K562 (cell line): ENCODE results near the gene CFAP58. TPM values are rescaled to one million over a fixed set of nuclear protein-coding genes. Genes with fewer than 3 reads are reported as not detected.

ENCODE experiments used
- ATAC-seq: fragments of 200-7000 bp; cut with Tn5 transposase; 3 replicates; pipeline ENCODE4 v1.9.1; 2020; ENCODE audit warnings: moderate library complexity
- BruUV-seq: library from RNA; stranded (reverse); fragments of 400-500 nt; replicated peaks from 2 replicates; lab custom pipeline; 2021; lab: Mats Ljungman, UMichigan
- CTCF ChIA-PET: fragments of 300-600 bp; formaldehyde crosslinking; extraction: SDS; loops from one replicate; lab custom pipeline; 2021; ENCODE audit warnings: low intra/inter-chr PET ratio; lab: Yijun Ruan, JAX
- POLR2A ChIA-PET: fragments of 300-600, 350-650 bp; sonication (Branson Sonifier 250); formaldehyde crosslinking; extraction: SDS; loops from one replicate; lab custom pipeline; 2021; ENCODE audit warnings: antibody characterized with exemption, inconsistent platforms; lab: Yijun Ruan, JAX
- DNase-seq, 4 experiments: peaks; one replicate each; pipeline versions ENCODE4 v3.0.0 to v3.0.0-alpha.2; 2011 to 2018; ENCODE audit warnings: low spot score in 3 of 4, mixed read lengths in 3 of 4; ENCODE audit errors: extremely low read depth in 1 of 4
- FAIRE-seq: peaks from 2 replicates; lab custom pipeline; 2011; peaks lifted over from hg19 to GRCh38; lab: Jason Lieb, UNC
- H2AFZ ChIP-seq: 2 replicates; pipeline ENCODE4 v1.6.0; 2011; ENCODE audit warnings: low read depth, low read length, control low read depth, inconsistent platforms
- H3K27ac ChIP-seq: fragments of 200-600 bp; 3 replicates; pipeline ENCODE4 v1.8.0; 2011; ENCODE audit warnings: low read depth, mild to moderate bottlenecking, control low read depth, inconsistent platforms, low read length, moderate library complexity, mixed read lengths; ENCODE audit errors: extremely low read depth
- H3K27me3 ChIP-seq, 2 experiments: fragments of 300-600 bp in 1 of 2; 2 replicates in 1 of 2; 3 replicates in 1 of 2; pipeline versions ENCODE4 v1.6.0 to v1.8.0; 2011; ENCODE audit warnings: inconsistent platforms in 2 of 2, low read length in 2 of 2, mild to moderate bottlenecking in 1 of 2, mixed read lengths in 1 of 2, moderate library complexity in 1 of 2; ENCODE audit not compliant: control insufficient read depth in 2 of 2, insufficient read depth in 2 of 2
- H3K36me3 ChIP-seq: fragments of 300-600 bp; 3 replicates; pipeline ENCODE4 v1.8.0; 2011; ENCODE audit warnings: mild to moderate bottlenecking, low read length, inconsistent platforms; ENCODE audit not compliant: control insufficient read depth, insufficient read depth
- H3K4me1 ChIP-seq, 2 experiments: fragments of 200-600 bp in 1 of 2; replicated peaks in 1 of 2; 2 replicates in 1 of 2; 3 replicates in 1 of 2; pipeline versions ENCODE4 v1.5.1 to v1.8.0; 2011; ENCODE audit warnings: inconsistent platforms in 2 of 2, low read length in 2 of 2, mild to moderate bottlenecking in 1 of 2, mixed read lengths in 1 of 2, moderate library complexity in 1 of 2; ENCODE audit not compliant: control insufficient read depth in 2 of 2, insufficient read depth in 2 of 2
- H3K4me2 ChIP-seq: 2 replicates; pipeline ENCODE4 v1.6.1; 2011; ENCODE audit warnings: low read length, control low read depth, inconsistent platforms, mixed read lengths; ENCODE audit not compliant: insufficient read depth
- H3K4me3 ChIP-seq: fragments of 200-600 bp; sonication (generic), shearing (Covaris generic); 2 replicates; pipeline ENCODE4 v1.5.1; 2016; ENCODE audit warnings: control low read depth, inconsistent platforms
- H3K79me2 ChIP-seq: fragments of 200-600 bp; 3 replicates; pipeline ENCODE4 v1.8.0; 2011; ENCODE audit warnings: low read length, inconsistent platforms; ENCODE audit not compliant: control insufficient read depth, insufficient read depth
- H3K9ac ChIP-seq, 2 experiments: 2 replicates each; pipeline versions ENCODE4 v1.6.0 to v1.6.1; 2011; ENCODE audit warnings: low read depth in 2 of 2, low read length in 2 of 2, control low read depth in 1 of 2, inconsistent platforms in 1 of 2, mild to moderate bottlenecking in 1 of 2, mixed read lengths in 1 of 2; ENCODE audit not compliant: insufficient read depth in 1 of 2
- H3K9me1 ChIP-seq: one replicate; pipeline ENCODE4 v1.6.0; 2011; ENCODE audit warnings: inconsistent platforms, mild to moderate bottlenecking, low read length, moderate library complexity; ENCODE audit not compliant: control insufficient read depth, insufficient read depth
- H3K9me3 ChIP-seq: replicated peaks from 2 replicates; pipeline ENCODE4 v1.5.1; 2011; ENCODE audit warnings: low read depth, low read length, inconsistent platforms; ENCODE audit not compliant: control insufficient read depth, insufficient read depth
- H4K20me1 ChIP-seq: replicated peaks from 2 replicates; pipeline ENCODE4 v1.6.1; 2011; ENCODE audit warnings: low read length, inconsistent platforms, mixed read lengths; ENCODE audit not compliant: control insufficient read depth, insufficient read depth
- CBX8 ChIP-seq: fragments of 200-600 bp; sonication (generic); IDR thresholded peaks from 2 replicates; pipeline ENCODE4 v1.6.1; 2012; ENCODE audit warnings: borderline replicate concordance, mixed run types, low read depth, mild to moderate bottlenecking, moderate library complexity, mixed read lengths, low read length, control low read depth, inconsistent platforms; ENCODE audit not compliant: poor library complexity, severe bottlenecking; ENCODE audit errors: extremely low read depth
- HDGF ChIP-seq: fragments of 450-650 bp; IDR thresholded peaks from 2 replicates; pipeline ENCODE4 v1.6.1; 2016
- ILK ChIP-seq: fragments of 450-650 bp; IDR thresholded peaks from 2 replicates; pipeline ENCODE4 v1.6.1; 2016; ENCODE audit warnings: missing genetic modification characterization, low read depth, mild to moderate bottlenecking, missing compliant biosample characterization, moderate library complexity, borderline replicate concordance
- JUNB ChIP-seq: fragments of 450-650 bp; formaldehyde crosslinking; conservative IDR thresholded peaks from 2 replicates; pipeline ENCODE4 v1.4.0; 2020; ENCODE audit warnings: mild to moderate bottlenecking
- NELFE ChIP-seq: IDR thresholded peaks from 2 replicates; pipeline ENCODE4 v1.6.1; 2011; ENCODE audit warnings: mild to moderate bottlenecking; ENCODE audit not compliant: insufficient read depth, insufficient read length
- RB1 ChIP-seq: fragments of 450-650 bp; IDR thresholded peaks from 2 replicates; pipeline ENCODE4 v1.6.1; 2017; ENCODE audit warnings: low read depth, mild to moderate bottlenecking
- SMARCA5 ChIP-seq: fragments of 450-650 bp; IDR thresholded peaks from 2 replicates; pipeline ENCODE4 v1.6.1; 2016
- ZFX ChIP-seq: sonication (generic); formaldehyde crosslinking; IDR thresholded peaks from 2 replicates; pipeline ENCODE4 v1.8.0; 2022; ENCODE audit warnings: mild to moderate bottlenecking, missing genetic modification reagents, moderate library complexity
- WGBS: fragments of 100-300 bp; shearing (Covaris generic); methylation state at CpG from one replicate; pipeline ENCODE4 v1.1.6; 2016; ENCODE audit warnings: low coverage, mixed read lengths; ENCODE audit not compliant: insufficient coverage; ENCODE audit errors: missing lambda C conversion rate; 5-methylcytosine and 5-hydroxymethylcytosine counted together
- in situ Hi-C: fragments of 300-500 bp; cut with MboI; formaldehyde crosslinking; loops from 4 replicates; pipeline ENCODE4 v1.15.0; 2018; ENCODE audit warnings: inconsistent platforms, mixed read lengths
- intact Hi-C: fragments of 100-400 bp; cut with micrococcal nuclease; formaldehyde crosslinking; loops from 2 replicates; pipeline ENCODE4 v1.14.2; 2022
- polyA plus RNA-seq, 8 experiments: library from polyadenylated mRNA; depleted of rRNA in 4 of 8; stranded (reverse) in 5 of 8; unstranded in 3 of 8; fragments of >200 nt; fragmentation: Nextera tagmentation in 2 of 8; fragmentation: Illumina TruSeq in 1 of 8; extraction: Ambion mirVana in 2 of 8; extraction: Trizol in 1 of 8; gene quantifications; 2 replicates each; pipeline versions ENCODE4 v1.2.1 to v1.2.3, GENCODE V29; 2011 to 2014; ENCODE audit warnings: inconsistent platforms in 1 of 8, missing spikeins in 1 of 8
- total RNA-seq, 7 experiments: library from RNA; depleted of rRNA in 6 of 7; stranded (reverse); fragments of >200 nt in 6 of 7; fragmentation: Illumina TruSeq in 2 of 7; extraction: Trizol in 2 of 7; gene quantifications; 2 replicates each; pipeline versions ENCODE4 v1.2.1 to v1.2.3, GENCODE V29; 2011 to 2021; ENCODE audit warnings: low replicate concordance in 1 of 7
- TF ChIP-seq, protein P1 (sequence below): fragments of 200-800 bp; sonication (Bioruptor generic); IDR thresholded peaks from 2 replicates; pipeline ENCODE4 v1.6.1; 2017; ENCODE audit warnings: missing genetic modification characterization, missing compliant biosample characterization

Gene CFAP58
- total and polyA plus RNA-seq, 9 of the 15 experiments (the other 6 are each of a cell fraction or from before 2014, with no cell fraction given) = 0.08 to 2.0 (median 0.71) TPM

- H2AFZ ChIP-seq = no peak overlapping the region
- in situ Hi-C loops = no loop called here
- DNase-seq (no peak), FAIRE-seq (no peak), ATAC-seq (no peak)
- H3K9me3 ChIP-seq = no peaks in the 10 kb centered on the region
- no TSS peak for BruUV-seq
- CTCF ChIA-PET = no interaction called here
- no peak overlapping the region for H3K4me3 ChIP-seq
- no peaks in the 10 kb centered on the region for H4K20me1 ChIP-seq
- intact Hi-C loops = no loop called here
- no peaks in the 10 kb centered on the region for H3K4me1 ChIP-seq
- H3K9ac ChIP-seq = no peak overlapping the region
- H3K36me3 ChIP-seq = no peaks in the 10 kb centered on the region
- H3K27me3 ChIP-seq = no peaks in the 10 kb centered on the region
- 6% methylated on average over 8 of the region's 8 CpGs for WGBS
- peak; percentile 76 for TF ChIP-seq CBX8
- TF ChIP-seq HDGF = no peak
- H3K9me1 ChIP-seq = no peaks in the 10 kb centered on the region
- H3K4me2 ChIP-seq = no peak overlapping the region
- POLR2A ChIA-PET = interaction anchor here (1.2 kb wide), 1 partner anchor 12 kb away, joined by 3 read pairs; no protein-coding TSS in a partner anchor
- no peaks in the 10 kb centered on the region for H3K79me2 ChIP-seq
- no peak overlapping the region for H3K27ac ChIP-seq
Observed at GRCh38 chr10:104367904-104368303, 14.3 kb downstream of the CFAP58 start.

- no peak for FAIRE-seq
- TF ChIP-seq JUNB (no peak), RB1 (no peak), NELFE (no peak), ZFX (no peak), ILK (tag) (no peak), SMARCA5 (no peak)
- TF ChIP-seq, protein P1, sequence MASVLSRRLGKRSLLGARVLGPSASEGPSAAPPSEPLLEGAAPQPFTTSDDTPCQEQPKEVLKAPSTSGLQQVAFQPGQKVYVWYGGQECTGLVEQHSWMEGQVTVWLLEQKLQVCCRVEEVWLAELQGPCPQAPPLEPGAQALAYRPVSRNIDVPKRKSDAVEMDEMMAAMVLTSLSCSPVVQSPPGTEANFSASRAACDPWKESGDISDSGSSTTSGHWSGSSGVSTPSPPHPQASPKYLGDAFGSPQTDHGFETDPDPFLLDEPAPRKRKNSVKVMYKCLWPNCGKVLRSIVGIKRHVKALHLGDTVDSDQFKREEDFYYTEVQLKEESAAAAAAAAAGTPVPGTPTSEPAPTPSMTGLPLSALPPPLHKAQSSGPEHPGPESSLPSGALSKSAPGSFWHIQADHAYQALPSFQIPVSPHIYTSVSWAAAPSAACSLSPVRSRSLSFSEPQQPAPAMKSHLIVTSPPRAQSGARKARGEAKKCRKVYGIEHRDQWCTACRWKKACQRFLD (CRISPR knock-in tag) = no peak
- in situ Hi-C loops (no loop called here), intact Hi-C loops (no loop called here)
- Histone ChIP-seq H3K9ac (no peak overlapping the region), H3K4me1 (no peaks in the 10 kb centered on the region), H3K4me3 (no peak overlapping the region), H3K9me3 (no peaks in the 10 kb centered on the region), H3K79me2 (no peaks in the 10 kb centered on the region), H3K27ac (no peak overlapping the region), H4K20me1 (no peaks in the 10 kb centered on the region), H3K9me1 (no peaks in the 10 kb centered on the region), H2AFZ (no peak overlapping the region), H3K4me2 (no peak overlapping the region), H3K27me3 (no peaks in the 10 kb centered on the region), H3K36me3 (no peaks in the 10 kb centered on the region)
- POLR2A ChIA-PET = interaction anchor here (1.2 kb wide), 1 partner anchor 13 kb away, joined by 3 read pairs; no protein-coding TSS in a partner anchor
- BruUV-seq = no TSS peak
- ATAC-seq = no peak
- CTCF ChIA-PET = no interaction called here
- WGBS = 0% methylated on average over 2 of the region's 2 CpGs
- no peak for DNase-seq
Observed at GRCh38 chr10:104368381-104368780, 14.7 kb downstream of the CFAP58 start.
